Nephron (organoid): Measurements from ENCODE around the gene PDE11A.

Experiments used
- H3K27ac Mint-ChIP-seq, 3 experiments: 2 replicates each; pipeline ENCODE4 v1.8.0; 2020; ENCODE audit warnings: mixed read lengths in 3 of 3, mild to moderate bottlenecking in 2 of 3, moderate library complexity in 1 of 3
- H3K27me3 Mint-ChIP-seq: 2 replicates; pipeline ENCODE4 v1.8.0; 2021; ENCODE audit warnings: low read depth, mild to moderate bottlenecking, moderate library complexity, mixed read lengths
- H3K36me3 Mint-ChIP-seq: 2 replicates; pipeline ENCODE4 v1.8.0; 2020; ENCODE audit warnings: low read depth, mixed read lengths
- H3K4me1 Mint-ChIP-seq: 2 replicates; pipeline ENCODE4 v1.8.0; 2020; ENCODE audit warnings: mixed read lengths
- H3K4me3 Mint-ChIP-seq, 3 experiments: 2 replicates each; pipeline ENCODE4 v1.8.0; 2020; ENCODE audit warnings: mild to moderate bottlenecking in 3 of 3, mixed read lengths in 3 of 3, moderate library complexity in 2 of 3
- H3K9me3 Mint-ChIP-seq: 2 replicates; pipeline ENCODE4 v1.8.0; 2020; ENCODE audit warnings: mixed read lengths
- CTCF ChIP-seq, 3 experiments: fragments of 200-600 bp; sonication (generic); IDR thresholded peaks; one replicate each; pipeline ENCODE4 v1.5.0; 2021; ENCODE audit warnings: antibody characterized with exemption in 3 of 3; ENCODE audit not compliant: unreplicated experiment in 3 of 3

PDE11A gene

GRCh38 chr2:178002038-178002437 is 70.5 kb downstream of the PDE11A start:
- Mint-ChIP-seq H3K4me1 (no peaks in the 10 kb centered on the region), H3K27ac (no peak overlapping the region), H3K9me3 (no peaks in the 10 kb centered on the region), H3K27me3 (peaks cover 3% of the 10 kb centered on the region), H3K36me3 (no peaks in the 10 kb centered on the region), H3K4me3 (no peak overlapping the region)
- no peak for TF ChIP-seq CTCF (IDR thresholded peaks at IDR 0.05; ENCODE audit: unreplicated experiment in 3 of 3)

- Mint-ChIP-seq H3K27ac (no peak overlapping the region), H3K36me3 (no peaks in the 10 kb centered on the region), H3K4me1 (no peaks in the 10 kb centered on the region), H3K27me3 (peaks cover 3% of the 10 kb centered on the region), H3K9me3 (no peaks in the 10 kb centered on the region), H3K4me3 (no peak overlapping the region)
- TF ChIP-seq CTCF (IDR thresholded peaks at IDR 0.05; ENCODE audit: unreplicated experiment in 3 of 3) = no peak
Measured at GRCh38 chr2:177998996-177999395, 73.6 kb downstream of the PDE11A start.

- Mint-ChIP-seq H3K9me3 (no peaks in the 10 kb centered on the region), H3K4me3 (no peak overlapping the region), H3K4me1 (no peaks in the 10 kb centered on the region), H3K27me3 (peaks cover 3% of the 10 kb centered on the region), H3K27ac (no peak overlapping the region), H3K36me3 (no peaks in the 10 kb centered on the region)
- TF ChIP-seq CTCF (IDR thresholded peaks at IDR 0.05; ENCODE audit: unreplicated experiment in 3 of 3) = no peak
Measured at GRCh38 chr2:177998006-177998405, 74.6 kb downstream of the PDE11A start.

GRCh38 chr2:177992992-177993391 is 79.6 kb downstream of the PDE11A start:
- H3K4me3 Mint-ChIP-seq = no peak overlapping the region
- no peak overlapping the region for H3K27ac Mint-ChIP-seq
- TF ChIP-seq CTCF (IDR thresholded peaks at IDR 0.05; ENCODE audit: unreplicated experiment in 3 of 3) = no peak
- no peaks in the 10 kb centered on the region for H3K9me3 Mint-ChIP-seq
- H3K36me3 Mint-ChIP-seq = no peaks in the 10 kb centered on the region
- no peaks in the 10 kb centered on the region for H3K27me3 Mint-ChIP-seq
- H3K4me1 Mint-ChIP-seq = no peaks in the 10 kb centered on the region

GRCh38 chr2:177989029-177989885 is 83.3 kb downstream of the PDE11A start:
- H3K4me1 Mint-ChIP-seq = no peaks in the 10 kb centered on the region
- no peaks in the 10 kb centered on the region for H3K9me3 Mint-ChIP-seq
- H3K4me3 Mint-ChIP-seq = no peak overlapping the region
- no peaks in the 10 kb centered on the region for H3K36me3 Mint-ChIP-seq
- TF ChIP-seq CTCF (IDR thresholded peaks at IDR 0.05; ENCODE audit: unreplicated experiment in 3 of 3) = no peak
- no peaks in the 10 kb centered on the region for H3K27me3 Mint-ChIP-seq
- H3K27ac Mint-ChIP-seq = no peak overlapping the region

GRCh38 chr2:177984749-177985148 is 87.8 kb downstream of the PDE11A start:
- no peak overlapping the region for H3K4me3 Mint-ChIP-seq
- no peaks in the 10 kb centered on the region for H3K9me3 Mint-ChIP-seq
- H3K36me3 Mint-ChIP-seq = no peaks in the 10 kb centered on the region
- no peaks in the 10 kb centered on the region for H3K4me1 Mint-ChIP-seq
- no peaks in the 10 kb centered on the region for H3K27me3 Mint-ChIP-seq
- H3K27ac Mint-ChIP-seq = no peak overlapping the region
- TF ChIP-seq CTCF (IDR thresholded peaks at IDR 0.05; ENCODE audit: unreplicated experiment in 3 of 3) = no peak
